Stimulated activated CD8-positive, alpha-beta memory T cell treated with anti-CD3 and anti-CD28 coated beads, Interleukin-15, amount 100 ng/mL, for 1 hour (primary cell): ENCODE results near the gene IPO7.
"Not testable (repeated sequence)": the region's sequence is repeated elsewhere in the genome, so short reads cannot be mapped to it uniquely, and the experiment has no call there.

Experiments used
- DNase-seq: peaks from one replicate; pipeline ENCODE4 v3.0.0-alpha.2; 2020; ENCODE audit warnings: low read depth

IPO7 gene

DNA sequence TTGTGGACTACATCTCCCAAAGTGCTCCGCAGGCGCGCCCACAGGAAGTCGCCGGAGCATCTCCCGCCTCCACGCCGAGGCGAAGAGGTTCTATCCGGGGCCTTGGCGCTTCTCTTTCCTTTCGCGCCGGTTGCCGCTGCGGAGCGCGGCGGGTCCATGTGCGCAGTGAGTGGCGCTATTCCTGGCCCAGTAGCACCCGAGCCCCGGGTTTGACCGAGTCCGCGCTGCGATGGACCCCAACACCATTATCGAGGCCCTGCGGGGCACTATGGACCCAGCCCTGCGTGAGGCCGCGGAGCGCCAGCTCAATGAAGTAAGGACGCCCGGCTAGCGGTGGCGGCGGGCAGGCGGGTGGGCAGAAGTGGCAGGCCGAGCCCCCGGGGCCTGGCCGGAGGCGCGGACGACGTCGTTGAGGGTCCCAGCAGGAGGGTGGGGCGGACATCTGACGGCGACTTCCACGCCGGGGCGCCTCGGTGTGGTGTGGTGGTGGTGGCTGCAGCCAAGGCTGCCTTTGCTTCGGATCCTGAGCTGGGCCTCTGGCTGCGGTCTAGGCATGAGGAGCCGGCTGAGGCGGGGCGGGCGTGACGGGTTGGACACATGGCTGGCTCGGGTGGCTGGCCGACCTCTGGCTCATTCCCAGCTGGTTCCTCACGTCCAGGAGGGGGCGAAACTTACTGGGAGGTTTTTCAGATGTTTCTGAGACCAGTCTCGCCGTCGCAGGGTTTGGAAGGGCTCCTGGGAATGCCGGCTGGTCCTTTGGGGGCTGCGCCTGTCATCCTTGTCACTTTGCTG is at the start of gene IPO7:
Gene IPO7, plus strand, starts transcription at position 118 of the 792 bp plus-strand sequence. Its CDS starts 112 bp downstream, at position 230.
- DNase-seq: peak; percentile 64

DNA sequence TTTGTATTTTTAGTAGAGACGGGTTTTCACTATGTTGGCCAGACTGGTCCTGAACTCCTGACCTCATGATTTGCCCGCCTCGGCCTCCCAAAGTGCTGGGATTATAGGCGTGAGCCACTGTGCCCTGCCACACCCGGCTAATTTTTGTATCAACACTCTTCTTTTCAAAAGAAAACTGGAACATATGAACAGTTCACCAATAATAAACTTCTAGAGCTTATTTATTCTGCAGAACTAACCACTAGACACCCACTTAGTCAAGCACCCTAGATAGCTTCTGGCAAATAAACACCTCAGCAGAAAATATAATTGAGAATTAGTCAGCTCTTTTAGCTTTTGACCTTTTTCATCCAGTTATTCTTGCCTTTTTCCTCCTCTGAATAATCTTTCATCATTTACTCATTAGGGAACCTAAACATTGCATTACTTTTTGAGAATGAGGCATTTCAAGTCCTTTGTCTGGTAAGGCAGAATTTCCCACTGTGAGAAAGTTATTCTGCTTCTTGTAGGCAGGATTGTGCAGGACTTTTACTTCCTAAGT is 42.7 kb upstream of the IPO7 start:
- no peak for DNase-seq

DNA sequence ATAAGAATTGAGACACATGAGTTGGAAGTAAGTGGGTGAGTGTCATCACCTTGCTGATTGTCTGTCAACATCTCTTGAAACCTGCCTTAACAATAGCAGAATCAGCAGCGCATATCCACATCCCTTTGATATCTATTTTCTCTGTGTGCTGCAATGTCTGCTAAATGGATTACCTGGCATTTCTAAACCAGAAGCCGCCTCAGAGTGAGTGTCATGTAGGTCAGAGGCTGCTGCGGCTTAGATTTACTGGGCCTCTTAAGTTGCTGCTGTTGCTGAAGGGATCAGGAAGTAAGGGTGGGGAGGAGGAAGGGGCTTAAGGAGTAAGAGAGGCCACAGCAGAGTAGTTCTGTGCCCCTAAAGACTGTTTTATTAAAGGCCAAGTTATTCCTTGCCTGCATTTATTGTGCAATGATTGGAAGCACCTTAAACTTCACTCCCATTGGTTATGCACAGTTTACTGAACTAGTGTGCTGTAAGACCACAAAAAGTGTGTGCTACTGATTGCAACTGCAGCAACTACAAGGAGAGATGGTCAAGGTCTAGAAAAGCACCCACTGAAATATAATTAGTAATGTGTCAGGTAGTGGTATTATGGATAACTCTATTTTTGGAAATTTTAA is 40.3 kb upstream of the IPO7 start:
- DNase-seq: no peak

DNA sequence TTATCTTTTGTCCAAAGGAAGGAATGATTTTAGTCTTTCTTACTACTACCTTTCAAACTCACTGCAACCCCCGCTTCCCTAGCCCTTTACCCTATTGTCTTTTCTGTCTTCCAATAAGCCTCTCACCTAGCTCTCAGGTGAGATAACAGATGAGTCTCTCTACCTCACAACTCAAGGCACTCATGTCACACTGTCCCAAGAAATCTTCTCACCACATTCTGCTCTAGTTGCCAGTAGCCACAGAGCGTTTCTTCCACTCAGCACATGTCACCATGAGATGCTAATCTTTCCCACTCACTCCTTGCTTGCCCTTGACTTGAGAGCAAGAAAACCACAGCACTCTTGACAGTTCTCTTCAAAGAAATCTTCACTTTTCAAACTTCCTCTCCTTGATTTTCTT is 37.4 kb upstream of the IPO7 start:
- DNase-seq: no peak

DNA sequence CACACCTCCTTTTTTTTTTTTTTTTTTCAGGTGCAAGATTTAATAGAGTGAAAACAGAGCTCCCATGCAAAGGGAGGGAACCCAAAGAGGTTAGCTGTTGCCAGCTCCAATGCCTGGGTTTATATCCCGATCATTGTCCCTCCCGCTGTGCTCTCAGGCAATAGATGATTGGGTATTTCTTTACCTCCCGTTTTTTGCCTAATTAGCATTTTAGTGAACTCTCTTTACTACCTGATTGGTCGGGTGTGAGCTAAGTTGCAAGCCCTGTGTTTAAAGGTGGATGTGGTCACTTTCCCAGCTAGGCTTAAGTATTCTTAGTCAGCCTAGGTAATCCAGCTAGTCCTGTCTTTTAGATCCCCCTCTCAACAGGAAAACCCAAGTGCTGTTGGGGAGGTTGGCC is 36.7 kb upstream of the IPO7 start:
- not testable (repeated sequence) for DNase-seq

DNA sequence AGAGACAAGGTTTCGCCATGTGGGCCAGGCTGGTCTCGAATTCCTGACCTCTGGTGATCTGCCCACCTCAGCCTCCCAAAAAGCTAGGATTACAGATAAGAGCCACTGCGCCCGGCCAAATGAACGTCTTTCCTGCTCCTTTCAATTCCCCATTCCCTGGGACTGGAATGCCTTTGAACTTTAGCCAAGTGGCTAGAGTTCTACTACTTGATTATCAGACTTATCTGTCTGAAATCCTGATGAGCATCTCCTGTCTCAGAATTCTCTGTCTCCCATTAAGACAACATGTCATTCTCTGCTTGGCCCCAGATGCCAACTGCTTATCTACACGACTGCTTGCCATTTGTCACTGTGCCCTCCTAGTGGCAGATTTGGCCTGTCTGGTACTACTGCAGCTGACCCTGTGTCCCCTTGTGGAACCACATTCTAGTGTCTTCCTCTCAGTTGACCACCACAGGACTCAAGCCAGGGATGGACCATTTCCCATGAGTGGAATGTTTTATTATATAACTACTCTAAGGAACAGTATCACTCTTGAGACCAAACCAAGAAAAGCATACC is 33.1 kb upstream of the IPO7 start:
- no peak for DNase-seq

DNA sequence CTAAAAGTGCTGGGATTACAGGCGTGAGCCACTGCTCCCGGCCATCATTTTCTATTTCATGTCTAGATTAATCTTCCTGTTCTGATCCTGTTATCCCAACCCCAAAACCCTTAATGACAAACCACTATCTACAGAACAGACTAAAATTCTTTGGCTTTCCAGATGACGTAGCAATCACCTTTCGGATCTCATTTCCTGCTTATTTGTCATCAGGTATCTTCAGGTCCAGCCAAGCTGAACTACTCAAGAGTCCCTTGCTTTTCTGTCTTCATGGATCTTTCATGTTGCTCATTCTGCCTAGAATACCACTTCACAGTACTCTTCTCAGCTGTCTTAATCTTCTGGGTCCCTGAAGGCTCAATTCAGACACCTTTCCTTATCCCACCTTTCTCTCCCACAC is 27.4 kb upstream of the IPO7 start:
- DNase-seq: no peak

DNA sequence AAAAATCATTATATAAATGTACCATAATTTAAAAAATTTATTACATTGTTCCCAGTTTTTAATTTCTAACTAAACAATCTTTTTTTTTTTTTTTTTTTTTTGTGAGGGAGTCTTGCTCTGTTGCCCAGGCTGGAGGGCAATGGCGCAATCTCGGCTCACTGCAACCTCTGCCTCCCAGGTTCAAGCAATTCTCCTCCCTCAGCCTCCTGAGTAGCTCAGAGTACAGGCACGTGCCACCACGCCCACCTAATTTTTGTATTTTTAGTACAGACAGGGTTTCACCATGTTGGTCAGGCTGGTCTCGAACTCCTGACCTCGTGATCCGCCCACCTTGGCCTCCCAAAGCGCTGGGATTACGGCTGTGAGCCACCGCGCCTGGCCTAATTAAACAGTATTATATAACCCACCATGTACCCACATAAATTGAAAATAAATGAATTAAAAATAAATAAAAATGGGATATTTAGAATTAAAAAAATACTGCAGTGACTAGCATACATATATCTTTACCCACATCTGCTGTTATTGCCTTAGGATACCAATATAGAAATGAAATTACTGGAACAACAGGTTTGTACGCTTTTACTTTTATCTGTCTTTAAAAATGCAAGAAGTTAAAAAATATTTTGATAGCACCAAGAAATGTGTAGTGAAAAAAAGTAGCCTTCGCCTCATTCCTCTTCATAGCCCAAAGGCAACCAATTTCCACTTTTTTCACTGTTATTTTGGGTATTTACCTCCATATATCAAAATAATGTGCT is 23.4 kb upstream of the IPO7 start:
- not testable (repeated sequence) for DNase-seq

DNA sequence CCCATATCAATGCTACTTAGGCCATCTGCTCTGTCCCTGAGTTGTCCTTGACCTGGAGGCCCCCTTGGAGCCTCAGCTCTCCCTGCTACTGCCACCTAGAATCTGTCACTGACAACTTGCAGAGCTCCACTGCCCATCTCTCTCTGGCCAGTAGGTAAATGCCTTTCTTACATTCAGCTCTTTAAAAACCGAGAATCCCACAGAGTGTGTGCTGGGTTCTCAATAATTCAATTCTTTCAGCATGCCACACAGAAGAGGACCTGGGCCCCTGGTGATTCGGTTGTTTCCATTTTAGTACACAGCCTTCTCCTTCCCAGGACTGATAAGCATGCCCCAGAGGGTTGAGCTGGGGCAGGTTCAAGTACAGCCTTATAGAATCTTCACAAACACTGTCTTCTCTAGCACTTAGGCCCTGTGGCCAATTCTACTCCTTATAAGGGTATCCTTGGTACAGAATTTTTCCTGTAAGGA is 22.0 kb upstream of the IPO7 start:
- DNase-seq: no peak

DNA sequence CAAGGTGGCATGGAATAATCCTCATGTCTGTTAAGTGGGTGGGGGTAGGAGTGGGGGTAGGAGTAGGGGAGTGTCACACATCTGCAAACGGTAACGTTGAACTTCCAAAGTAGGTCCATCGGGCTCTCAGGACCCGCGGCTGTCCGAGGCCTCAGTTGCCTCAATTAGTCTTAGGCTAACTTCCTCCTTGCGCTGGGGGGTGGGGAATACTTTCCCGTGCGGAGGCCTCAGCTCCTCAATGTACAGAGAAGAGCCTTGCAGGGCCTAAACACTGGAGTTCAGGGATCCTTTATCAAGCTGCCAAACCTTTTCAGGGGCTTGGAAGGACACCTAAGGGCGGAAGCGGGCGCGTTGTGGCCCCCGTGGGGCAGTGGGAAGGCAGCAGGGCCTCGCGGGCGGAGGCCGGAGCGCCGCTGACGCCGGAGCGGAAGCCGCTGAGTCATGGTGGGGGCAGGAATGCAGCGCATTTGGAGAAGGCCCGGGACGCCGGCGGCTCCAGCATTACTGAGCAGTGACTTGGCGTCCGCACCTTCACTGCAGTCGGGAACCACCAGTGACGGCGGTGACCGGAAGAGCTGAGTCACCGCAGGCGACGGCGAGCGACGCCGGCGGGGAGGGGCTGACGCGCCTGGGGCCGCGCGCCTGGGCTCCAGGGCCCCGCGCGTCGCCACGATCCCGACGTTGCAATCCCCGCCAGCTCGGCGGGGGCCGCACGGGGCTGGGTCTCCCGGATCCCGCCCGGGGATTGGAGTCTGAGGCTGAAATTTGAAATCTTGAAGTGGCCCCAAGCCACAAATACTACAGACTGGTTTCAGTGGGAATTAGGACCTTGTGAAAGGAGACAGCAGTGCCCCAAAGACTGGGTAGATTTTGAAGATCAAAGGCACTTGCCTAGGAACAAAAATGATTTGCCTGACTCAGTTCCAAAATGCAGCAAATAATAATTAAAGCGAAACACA is 20.2 kb upstream of the IPO7 start:
- peak; percentile 55 for DNase-seq

DNA sequence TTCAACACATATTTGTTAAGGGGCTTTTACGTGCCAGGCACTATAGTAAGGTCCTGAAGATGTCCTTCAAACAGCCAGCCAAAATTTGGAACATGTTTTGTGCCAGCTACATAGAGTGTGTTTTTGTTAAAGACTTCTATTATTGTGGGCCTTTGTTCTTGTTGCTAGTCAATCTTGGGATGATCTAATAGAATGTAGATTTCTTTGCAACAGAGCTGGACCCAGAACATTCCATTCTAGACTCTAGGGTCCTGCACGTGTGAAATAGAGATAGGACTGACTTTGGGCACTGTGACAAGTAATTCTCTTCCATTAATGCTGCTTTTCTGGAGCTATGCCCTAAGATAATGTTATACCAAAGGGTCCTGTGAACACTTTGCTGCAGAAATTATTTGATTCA is 16.9 kb upstream of the IPO7 start:
- DNase-seq: no peak

DNA sequence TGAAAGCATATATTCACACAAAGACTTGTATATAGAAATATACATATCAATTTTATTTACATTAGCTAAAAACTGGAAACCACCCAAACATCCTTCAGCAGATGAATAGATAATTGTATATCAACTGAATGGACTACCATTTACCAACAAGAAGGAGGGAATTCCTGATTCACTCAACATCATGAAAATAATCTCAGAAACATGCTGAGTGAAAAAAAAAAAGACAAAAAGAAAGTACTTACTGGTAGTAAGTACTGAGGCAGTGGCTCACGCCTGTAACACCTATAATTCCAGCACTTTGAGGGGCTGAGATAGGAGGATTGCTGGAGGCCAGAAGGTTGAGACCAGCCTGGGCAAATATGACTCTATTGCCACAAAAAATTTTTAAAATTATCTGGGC is 7.4 kb upstream of the IPO7 start:
- no peak for DNase-seq

DNA sequence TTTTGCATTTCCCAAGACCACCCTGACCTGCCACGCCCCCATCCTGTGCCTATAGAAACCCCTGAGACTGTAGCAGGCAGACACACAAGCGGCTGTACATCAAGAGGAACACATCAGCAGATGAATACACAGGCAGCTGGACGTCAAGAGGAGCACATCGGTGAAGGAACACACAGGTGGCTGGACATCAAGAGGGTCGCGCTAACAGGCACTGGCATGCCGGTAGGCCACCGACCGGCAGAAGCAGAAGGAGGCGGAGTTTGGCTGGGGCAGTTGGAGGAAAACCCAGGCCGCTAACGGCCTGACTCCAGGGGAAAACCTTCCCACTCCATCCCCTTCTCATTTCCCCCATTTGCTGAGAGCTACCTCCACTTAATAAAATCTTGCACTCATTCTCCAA is 5.4 kb upstream of the IPO7 start:
- DNase-seq: no peak

DNA sequence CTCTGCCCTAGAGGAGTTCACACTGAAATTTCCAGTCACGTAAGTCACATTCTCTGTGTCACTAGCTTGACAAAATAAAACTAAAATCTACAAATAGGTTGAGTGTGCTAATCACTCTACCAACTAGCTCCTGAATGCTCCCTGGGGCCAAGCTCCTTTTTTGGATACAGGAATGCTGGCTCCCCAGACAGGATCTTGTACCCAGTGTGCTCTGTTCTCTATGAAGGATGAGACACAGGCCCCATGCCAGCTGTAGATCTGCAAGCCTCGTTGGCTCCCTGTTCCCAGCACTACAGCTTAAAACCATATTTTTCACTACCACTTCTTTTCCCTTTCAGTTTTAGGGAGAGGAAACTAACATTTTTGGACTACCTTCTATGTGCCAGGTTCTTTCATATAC is 3.7 kb upstream of the IPO7 start:
- no peak for DNase-seq

DNA sequence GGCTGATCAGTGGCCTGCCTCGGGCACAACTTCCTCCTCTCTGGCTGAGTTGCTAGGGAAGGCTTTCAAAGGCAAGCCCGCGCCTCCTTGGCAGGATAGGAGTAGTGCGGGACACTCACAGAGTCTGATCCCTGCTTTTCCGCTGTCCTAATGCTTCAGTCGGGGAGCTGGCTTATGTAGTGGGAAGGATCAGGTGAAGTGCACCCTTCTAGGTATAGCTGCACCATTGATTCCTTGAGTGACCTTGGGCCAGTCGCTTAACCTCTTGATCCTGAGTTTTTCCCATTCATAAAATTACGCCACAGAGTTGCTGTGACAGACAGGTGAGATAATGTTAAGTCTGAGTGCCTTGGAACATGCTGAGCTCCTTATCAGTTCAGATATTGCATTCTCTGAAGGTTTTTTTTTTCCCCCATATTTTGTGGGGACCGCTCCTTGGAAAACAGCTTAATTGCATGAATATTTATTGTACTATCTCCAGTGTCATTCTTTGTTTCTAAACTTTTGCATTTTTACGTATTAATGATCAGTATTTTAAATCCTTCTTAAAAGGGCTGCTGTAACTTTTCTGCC is 961 bp downstream of the IPO7 start:
- no peak for DNase-seq

DNA sequence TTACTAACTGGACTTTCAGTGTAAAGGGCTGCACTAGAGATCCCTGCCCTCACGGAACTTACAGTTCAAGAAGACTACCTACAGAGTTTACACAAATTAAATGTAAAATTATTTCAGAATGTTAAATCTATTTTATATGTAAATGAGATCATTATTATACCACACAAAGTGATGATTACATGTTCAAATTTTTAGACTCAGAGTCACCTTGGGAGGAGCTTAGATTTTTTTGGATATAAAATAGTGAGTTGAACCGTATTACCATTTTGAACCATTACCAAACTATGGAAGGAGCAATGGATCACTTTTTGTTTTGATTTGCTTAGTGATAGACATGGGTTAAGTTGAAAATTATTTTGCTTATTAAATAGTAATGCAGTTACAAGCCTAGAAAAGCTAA is 1.6 kb downstream of the IPO7 start:
- no peak for DNase-seq

DNA sequence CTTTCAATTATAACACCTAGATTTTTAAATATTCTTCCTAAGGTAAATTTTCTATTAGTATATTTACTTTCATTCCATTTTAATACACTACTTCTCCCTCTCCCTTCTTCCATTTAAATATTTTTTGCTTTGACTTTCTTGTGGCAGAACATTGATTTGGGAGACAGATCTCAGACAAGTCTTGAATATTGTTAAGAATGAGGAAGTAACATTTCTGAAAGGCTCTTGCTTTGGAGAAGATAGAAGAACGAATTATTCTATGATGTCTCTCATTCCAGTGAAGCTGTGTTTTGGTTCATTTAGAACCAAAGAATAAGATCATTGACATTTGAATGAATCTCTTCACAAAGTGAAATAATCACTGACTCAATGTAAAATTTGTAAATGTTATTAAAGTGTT is 2.4 kb downstream of the IPO7 start:
- DNase-seq: no peak

DNA sequence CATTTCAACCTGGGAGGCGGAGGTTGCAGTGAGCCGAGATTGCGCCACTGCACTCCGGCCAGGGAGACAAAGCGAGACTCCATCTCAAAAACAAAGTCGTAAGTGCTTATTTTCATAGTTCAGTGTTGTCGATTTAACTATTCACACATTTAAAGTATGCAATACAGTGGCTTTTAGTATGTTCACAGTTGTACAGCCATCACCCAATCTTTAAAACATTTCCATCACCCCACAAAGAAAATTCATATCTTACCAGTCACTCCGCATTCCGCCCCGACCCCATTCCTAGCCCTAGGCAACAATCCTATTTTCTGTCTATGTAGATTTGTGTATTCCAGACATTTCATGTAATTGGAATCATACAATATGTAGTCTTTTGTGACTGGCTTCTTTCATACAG is 11.9 kb downstream of the IPO7 start:
- no peak for DNase-seq

DNA sequence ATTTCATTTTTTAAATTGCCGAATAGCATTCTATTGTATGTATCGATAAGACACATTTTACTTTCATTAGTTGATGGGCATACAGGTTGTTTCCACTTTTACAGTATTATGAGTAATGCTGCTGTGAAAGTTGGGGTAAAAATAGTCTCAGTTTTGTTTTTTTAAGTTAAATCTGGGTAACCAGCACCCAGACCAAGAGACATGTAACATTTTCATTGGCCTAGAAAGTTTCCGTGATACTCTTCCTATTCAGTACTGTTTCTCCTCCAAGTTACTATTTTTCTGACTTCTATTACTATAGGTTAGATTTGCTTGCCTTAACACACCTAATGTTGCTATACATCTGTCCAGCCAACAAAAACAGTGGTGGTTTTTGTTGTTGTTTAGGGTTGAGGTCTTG is 12.3 kb downstream of the IPO7 start:
- DNase-seq: no peak

DNA sequence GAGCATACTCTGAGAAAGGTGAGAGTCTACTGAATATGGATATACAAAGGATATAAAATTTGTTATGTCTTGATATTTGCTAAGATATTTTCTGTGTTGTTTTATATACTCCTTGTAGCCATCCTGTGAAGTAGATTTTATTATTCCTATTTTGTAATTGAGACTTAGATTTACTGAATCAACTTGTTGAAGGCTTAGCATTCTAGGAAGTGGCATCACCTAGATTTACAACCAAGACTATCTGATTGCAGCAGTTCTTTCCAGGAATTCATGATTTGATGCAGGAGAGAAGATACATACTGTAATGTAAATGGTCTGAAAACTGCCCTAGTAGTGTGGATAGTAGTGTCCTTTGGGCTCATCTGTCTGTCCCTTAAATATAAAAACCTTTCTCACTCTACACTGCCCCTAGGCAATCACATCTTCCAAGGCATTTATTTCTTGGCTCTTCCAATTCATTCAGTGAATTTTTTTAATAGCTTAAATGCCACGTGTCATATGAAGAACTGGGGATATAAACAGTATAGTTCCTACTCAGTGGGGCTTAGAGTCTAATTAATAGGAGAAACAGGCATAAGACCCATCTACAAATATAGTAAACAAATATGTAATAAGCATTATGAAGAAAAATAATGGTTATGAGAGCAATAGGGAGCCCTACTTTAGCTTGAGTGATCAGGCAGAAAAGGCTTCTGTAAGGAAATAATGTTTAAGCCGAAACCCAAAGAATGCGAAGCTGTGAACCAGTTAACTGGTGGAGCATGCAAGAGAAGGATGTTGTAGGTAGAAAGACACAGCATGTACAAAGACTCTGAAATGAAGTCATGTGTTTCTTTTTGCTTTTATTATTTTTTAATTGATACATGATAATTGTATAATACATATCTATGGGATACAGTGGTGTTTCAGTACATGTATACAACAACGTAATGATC is 13.6 kb downstream of the IPO7 start:
- no peak for DNase-seq
